ENCODE measurements around the gene KLHL2.

Gene KLHL2

DNA sequence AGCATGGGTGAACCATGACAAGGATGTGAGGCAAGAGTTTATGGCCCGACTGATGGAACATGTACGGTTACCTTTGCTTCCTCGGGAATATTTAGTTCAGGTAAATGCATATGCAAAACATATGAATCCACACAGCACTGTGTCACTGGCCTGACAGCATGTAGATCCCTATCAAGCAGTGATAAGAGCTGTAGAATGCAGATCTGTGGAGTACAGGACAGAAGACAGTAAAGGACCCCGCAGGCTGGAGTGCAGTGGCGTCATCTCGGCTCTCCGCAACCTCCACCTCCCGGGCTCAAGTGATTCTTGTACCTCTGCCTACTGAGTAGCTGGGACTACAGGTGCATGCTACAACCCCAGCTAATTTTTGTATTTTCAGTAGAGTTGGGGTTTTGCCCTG lies 90.3 kb downstream of the KLHL2 start:
- Histone ChIP-seq H3K27ac (ENCODE audit: extremely low read depth, low read depth, low read length) (no peak overlapping the region), H3K9me3 (ENCODE audit: control insufficient read depth, insufficient read depth, low read depth, low read length) (no peaks in the 10 kb centered on the region), H3K4me3 (ENCODE audit: low read depth, low read length) (no peak overlapping the region), H3K36me3 (ENCODE audit: control insufficient read depth in 2 of 2, insufficient read depth in 1 of 2, low read length in 2 of 2) (peaks cover 0 to 7% of the 10 kb centered on the region in 2 experiments; a peak in 2 of 3 replicates), H3K4me1 (ENCODE audit: control insufficient read depth, insufficient read depth, low read length) (no peaks in the 10 kb centered on the region)
- ChIA-PET POLR2A (no interaction called here), CTCF (no interaction called here)
- no peak for TF ChIP-seq ZEB2 (tag by site-specific recombination; IDR thresholded peaks at IDR 0.05)
- no peak for TF ChIP-seq ZNF350 (tag by site-specific recombination; IDR thresholded peaks at IDR 0.05)
- TF ChIP-seq KLF8 (tag by site-specific recombination; IDR thresholded peaks at IDR 0.05) = no peak
- TF ChIP-seq ZNF211 (tag by site-specific recombination; IDR thresholded peaks at IDR 0.05; ENCODE audit: low read depth) = no peak
- TF ChIP-seq ZNF610 (tag by site-specific recombination; IDR thresholded peaks at IDR 0.05; ENCODE audit: borderline replicate concordance) = no peak
- no peak for TF ChIP-seq KLF9 (tag by site-specific recombination; IDR thresholded peaks at IDR 0.05; ENCODE audit: low read depth)
- no peak for TF ChIP-seq ZNF157 (tag by site-specific recombination; IDR thresholded peaks at IDR 0.05)
- TF ChIP-seq, protein P1, sequence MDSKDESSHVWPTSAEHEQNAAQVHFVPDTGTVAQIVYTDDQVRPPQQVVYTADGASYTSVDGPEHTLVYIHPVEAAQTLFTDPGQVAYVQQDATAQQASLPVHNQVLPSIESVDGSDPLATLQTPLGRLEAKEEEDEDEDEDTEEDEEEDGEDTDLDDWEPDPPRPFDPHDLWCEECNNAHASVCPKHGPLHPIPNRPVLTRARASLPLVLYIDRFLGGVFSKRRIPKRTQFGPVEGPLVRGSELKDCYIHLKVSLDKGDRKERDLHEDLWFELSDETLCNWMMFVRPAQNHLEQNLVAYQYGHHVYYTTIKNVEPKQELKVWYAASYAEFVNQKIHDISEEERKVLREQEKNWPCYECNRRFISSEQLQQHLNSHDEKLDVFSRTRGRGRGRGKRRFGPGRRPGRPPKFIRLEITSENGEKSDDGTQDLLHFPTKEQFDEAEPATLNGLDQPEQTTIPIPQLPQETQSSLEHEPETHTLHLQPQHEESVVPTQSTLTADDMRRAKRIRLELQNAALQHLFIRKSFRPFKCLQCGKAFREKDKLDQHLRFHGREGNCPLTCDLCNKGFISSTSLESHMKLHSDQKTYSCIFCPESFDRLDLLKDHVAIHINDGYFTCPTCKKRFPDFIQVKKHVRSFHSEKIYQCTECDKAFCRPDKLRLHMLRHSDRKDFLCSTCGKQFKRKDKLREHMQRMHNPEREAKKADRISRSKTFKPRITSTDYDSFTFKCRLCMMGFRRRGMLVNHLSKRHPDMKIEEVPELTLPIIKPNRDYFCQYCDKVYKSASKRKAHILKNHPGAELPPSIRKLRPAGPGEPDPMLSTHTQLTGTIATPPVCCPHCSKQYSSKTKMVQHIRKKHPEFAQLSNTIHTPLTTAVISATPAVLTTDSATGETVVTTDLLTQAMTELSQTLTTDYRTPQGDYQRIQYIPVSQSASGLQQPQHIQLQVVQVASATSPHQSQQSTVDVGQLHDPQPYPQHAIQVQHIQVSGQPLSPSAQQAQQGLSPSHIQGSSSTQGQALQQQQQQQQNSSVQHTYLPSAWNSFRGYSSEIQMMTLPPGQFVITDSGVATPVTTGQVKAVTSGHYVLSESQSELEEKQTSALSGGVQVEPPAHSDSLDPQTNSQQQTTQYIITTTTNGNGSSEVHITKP (tag by site-specific recombination; IDR thresholded peaks at IDR 0.05) = no peak
- TF ChIP-seq ZBTB20 (tag by site-specific recombination; IDR thresholded peaks at IDR 0.05) = no peak
- TF ChIP-seq, protein P2, sequence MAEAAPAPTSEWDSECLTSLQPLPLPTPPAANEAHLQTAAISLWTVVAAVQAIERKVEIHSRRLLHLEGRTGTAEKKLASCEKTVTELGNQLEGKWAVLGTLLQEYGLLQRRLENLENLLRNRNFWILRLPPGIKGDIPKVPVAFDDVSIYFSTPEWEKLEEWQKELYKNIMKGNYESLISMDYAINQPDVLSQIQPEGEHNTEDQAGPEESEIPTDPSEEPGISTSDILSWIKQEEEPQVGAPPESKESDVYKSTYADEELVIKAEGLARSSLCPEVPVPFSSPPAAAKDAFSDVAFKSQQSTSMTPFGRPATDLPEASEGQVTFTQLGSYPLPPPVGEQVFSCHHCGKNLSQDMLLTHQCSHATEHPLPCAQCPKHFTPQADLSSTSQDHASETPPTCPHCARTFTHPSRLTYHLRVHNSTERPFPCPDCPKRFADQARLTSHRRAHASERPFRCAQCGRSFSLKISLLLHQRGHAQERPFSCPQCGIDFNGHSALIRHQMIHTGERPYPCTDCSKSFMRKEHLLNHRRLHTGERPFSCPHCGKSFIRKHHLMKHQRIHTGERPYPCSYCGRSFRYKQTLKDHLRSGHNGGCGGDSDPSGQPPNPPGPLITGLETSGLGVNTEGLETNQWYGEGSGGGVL (tag by site-specific recombination; IDR thresholded peaks at IDR 0.05) = no peak
- TF ChIP-seq, protein P3, sequence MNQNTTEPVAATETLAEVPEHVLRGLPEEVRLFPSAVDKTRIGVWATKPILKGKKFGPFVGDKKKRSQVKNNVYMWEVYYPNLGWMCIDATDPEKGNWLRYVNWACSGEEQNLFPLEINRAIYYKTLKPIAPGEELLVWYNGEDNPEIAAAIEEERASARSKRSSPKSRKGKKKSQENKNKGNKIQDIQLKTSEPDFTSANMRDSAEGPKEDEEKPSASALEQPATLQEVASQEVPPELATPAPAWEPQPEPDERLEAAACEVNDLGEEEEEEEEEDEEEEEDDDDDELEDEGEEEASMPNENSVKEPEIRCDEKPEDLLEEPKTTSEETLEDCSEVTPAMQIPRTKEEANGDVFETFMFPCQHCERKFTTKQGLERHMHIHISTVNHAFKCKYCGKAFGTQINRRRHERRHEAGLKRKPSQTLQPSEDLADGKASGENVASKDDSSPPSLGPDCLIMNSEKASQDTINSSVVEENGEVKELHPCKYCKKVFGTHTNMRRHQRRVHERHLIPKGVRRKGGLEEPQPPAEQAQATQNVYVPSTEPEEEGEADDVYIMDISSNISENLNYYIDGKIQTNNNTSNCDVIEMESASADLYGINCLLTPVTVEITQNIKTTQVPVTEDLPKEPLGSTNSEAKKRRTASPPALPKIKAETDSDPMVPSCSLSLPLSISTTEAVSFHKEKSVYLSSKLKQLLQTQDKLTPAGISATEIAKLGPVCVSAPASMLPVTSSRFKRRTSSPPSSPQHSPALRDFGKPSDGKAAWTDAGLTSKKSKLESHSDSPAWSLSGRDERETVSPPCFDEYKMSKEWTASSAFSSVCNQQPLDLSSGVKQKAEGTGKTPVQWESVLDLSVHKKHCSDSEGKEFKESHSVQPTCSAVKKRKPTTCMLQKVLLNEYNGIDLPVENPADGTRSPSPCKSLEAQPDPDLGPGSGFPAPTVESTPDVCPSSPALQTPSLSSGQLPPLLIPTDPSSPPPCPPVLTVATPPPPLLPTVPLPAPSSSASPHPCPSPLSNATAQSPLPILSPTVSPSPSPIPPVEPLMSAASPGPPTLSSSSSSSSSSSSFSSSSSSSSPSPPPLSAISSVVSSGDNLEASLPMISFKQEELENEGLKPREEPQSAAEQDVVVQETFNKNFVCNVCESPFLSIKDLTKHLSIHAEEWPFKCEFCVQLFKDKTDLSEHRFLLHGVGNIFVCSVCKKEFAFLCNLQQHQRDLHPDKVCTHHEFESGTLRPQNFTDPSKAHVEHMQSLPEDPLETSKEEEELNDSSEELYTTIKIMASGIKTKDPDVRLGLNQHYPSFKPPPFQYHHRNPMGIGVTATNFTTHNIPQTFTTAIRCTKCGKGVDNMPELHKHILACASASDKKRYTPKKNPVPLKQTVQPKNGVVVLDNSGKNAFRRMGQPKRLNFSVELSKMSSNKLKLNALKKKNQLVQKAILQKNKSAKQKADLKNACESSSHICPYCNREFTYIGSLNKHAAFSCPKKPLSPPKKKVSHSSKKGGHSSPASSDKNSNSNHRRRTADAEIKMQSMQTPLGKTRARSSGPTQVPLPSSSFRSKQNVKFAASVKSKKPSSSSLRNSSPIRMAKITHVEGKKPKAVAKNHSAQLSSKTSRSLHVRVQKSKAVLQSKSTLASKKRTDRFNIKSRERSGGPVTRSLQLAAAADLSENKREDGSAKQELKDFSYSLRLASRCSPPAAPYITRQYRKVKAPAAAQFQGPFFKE (tag by site-specific recombination; IDR thresholded peaks at IDR 0.05; ENCODE audit: borderline replicate concordance) = no peak
- no peak for TF ChIP-seq ZNF560 (tag by site-specific recombination; IDR thresholded peaks at IDR 0.05; ENCODE audit: borderline replicate concordance)
- TF ChIP-seq, protein P4, sequence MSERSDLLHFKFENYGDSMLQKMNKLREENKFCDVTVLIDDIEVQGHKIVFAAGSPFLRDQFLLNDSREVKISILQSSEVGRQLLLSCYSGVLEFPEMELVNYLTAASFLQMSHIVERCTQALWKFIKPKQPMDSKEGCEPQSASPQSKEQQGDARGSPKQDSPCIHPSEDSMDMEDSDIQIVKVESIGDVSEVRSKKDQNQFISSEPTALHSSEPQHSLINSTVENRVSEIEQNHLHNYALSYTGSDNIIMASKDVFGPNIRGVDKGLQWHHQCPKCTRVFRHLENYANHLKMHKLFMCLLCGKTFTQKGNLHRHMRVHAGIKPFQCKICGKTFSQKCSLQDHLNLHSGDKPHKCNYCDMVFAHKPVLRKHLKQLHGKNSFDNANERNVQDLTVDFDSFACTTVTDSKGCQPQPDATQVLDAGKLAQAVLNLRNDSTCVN (tag by site-specific recombination; optimal IDR thresholded peaks at IDR 0.05) = no peak
- no peak for TF ChIP-seq ZNF175 (tag by site-specific recombination; IDR thresholded peaks at IDR 0.05)

Measured in HEK293 (cell line).